HG03575 (cell line): ENCODE results near the gene SNN.

Experiments used
- ATAC-seq: cut with Tn5 transposase; IDR thresholded peaks from one replicate; pipeline ENCODE4 v1.9.1; 2021; ENCODE audit not compliant: unreplicated experiment, insufficient number of reproducible peaks, low FRiP score; ENCODE audit errors: extremely low read depth

SNN gene

GRCh38 chr16:11717811-11718210 is 49.6 kb downstream of the SNN start:
- no peak for ATAC-seq

- no peak for ATAC-seq
Measured at GRCh38 chr16:11719171-11719570, 50.9 kb downstream of the SNN start.

DNA sequence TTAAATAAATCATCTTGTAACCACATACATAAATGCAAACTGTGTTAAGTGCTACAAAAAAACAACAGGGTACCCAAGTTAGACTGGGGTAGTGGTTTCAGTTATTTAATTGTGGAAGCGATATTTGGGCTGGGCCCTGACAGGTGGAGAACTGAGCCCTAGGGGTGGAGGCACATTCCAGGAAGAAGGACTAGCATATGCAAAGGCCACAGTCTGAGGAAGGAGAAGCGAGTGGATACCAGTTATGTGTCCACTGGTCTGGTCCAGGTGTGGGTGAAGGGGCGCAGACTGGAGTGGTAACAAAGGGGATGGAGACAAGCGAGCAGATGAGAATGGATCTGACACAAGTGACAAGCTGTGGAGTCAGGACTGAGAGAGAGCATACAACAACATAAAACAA is 51.5 kb downstream of the SNN start:
- no peak for ATAC-seq

- no peak for ATAC-seq
Measured at GRCh38 chr16:11721781-11722467, 53.7 kb downstream of the SNN start.

- no peak for ATAC-seq
Measured at GRCh38 chr16:11722468-11722808, 54.2 kb downstream of the SNN start.

GRCh38 chr16:11725457-11725856 is 57.2 kb downstream of the SNN start:
- ATAC-seq: no peak

DNA sequence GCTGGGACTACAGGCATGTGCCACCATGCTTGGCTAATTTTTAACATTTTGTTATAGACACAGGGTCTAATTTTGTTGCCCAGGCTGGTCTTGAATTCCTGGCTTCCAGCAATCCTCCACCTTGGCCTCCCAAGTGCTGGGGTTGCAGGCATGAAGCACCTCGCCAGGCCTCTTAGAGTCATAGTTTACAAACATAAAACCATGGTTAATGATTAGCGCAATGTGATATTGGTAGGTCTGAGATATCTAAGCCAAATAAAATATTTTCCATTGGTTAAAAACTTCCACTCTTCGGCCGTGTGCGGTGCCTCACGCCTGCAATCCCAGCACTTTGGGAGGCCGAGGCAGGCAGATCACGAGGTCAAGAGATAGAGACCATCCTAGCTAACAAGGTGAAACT is 57.8 kb downstream of the SNN start:
- ATAC-seq: no peak

DNA sequence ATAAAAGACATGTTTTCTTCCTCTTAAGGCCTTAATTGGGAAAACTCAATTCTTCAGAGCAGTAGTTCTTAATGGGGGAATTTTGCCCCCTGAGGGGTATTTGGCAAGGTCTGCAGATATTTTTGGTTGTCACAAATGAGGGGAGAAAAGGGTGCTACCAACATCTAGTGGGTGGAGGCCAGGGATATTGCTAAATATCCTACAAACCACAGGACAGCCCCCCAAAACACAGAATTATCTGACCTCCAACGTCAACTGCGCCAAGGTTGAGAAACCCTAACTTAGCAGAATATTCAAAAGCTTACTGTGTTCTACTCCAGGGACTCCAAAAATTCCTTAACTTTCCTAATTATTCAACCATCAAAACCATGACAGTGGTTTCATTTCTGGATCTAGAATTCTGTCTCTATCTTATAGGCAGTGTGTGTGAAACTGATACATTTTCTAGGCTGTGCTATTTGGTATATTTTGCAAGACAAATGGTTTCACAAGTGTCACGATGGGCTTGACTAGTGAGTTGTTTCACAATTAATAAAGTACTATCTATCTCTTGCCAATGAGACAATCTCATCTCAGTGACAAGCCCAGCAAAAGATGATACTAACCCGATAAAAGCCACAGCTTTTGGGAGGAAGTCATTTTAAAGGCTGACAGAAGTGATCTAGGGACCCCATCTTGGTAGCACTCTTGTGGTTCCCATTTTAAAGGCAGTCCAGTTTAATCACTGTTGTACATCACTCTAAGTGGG is 59.7 kb downstream of the SNN start:
- no peak for ATAC-seq
